Kidney (tissue), 14 donors: ENCODE results near the gene CRADD. TPM values are rescaled to one million over a fixed set of nuclear protein-coding genes. Genes with fewer than 3 reads are reported as not detected.

Source experiments
- DNase-seq, 5 donors: peaks; one replicate each; pipeline ENCODE4 v3.0.0-alpha.2; 2013 to 2020
- FAIRE-seq: peaks from 2 replicates; lab custom pipeline; 2012; peaks lifted over from hg19 to GRCh38; lab: Jason Lieb, UNC
- H3K27ac ChIP-seq, 2 donors: one replicate each; pipeline ENCODE4 v1.7.0; 2013; ENCODE audit warnings: low read depth in 2 of 2, low read length in 2 of 2, inconsistent platforms in 1 of 2
- H3K27me3 ChIP-seq: one replicate; pipeline ENCODE4 v1.7.1; 2013; ENCODE audit warnings: low read length, inconsistent platforms; ENCODE audit not compliant: control insufficient read depth, insufficient read depth
- H3K36me3 ChIP-seq, 3 donors: one replicate each; pipeline versions ENCODE4 v1.7.0 to v1.7.1; 2013; ENCODE audit warnings: low read length in 3 of 3, control low read depth in 1 of 3, inconsistent platforms in 1 of 3; ENCODE audit not compliant: insufficient read depth in 3 of 3, control insufficient read depth in 2 of 3
- H3K4me1 ChIP-seq, 3 donors: one replicate each; pipeline versions ENCODE4 v1.7.0 to v1.7.1; 2013; ENCODE audit warnings: low read length in 3 of 3, inconsistent platforms in 1 of 3, low read depth in 1 of 3; ENCODE audit not compliant: control insufficient read depth in 2 of 3, insufficient read depth in 2 of 3
- H3K4me3 ChIP-seq, 3 donors: one replicate each; pipeline versions ENCODE4 v1.7.0 to v1.8.1; 2013; ENCODE audit warnings: low read length in 3 of 3, control low read depth in 1 of 3, inconsistent platforms in 1 of 3
- H3K9ac ChIP-seq, 3 donors: one replicate each; pipeline versions ENCODE4 v1.7.0 to v1.7.1; 2013; ENCODE audit warnings: low read length in 3 of 3, control low read depth in 1 of 3, inconsistent platforms in 1 of 3
- H3K9me3 ChIP-seq, 3 donors: one replicate each; pipeline versions ENCODE4 v1.7.0 to v1.7.1; 2013; ENCODE audit warnings: low read length in 3 of 3, control low read depth in 1 of 3, inconsistent platforms in 1 of 3; ENCODE audit not compliant: control insufficient read depth in 2 of 3, insufficient read depth in 1 of 3
- intact Hi-C: fragments of 100-400 bp; cut with DNase I; formaldehyde crosslinking; loops from one replicate; pipeline ENCODE4 v1.11.1; 2022
- polyA plus RNA-seq: library from polyadenylated mRNA; stranded (reverse); fragments of 350-450 nt; fragmentation: Illumina TruSeq; extraction: RNeasy Lipid Tissue Mini Kit (QIAGEN cat#74804); gene quantifications from one replicate; pipeline ENCODE4 v1.2.3, GENCODE V29; 2014; ENCODE audit warnings: low read depth, low replicate concordance; ENCODE audit not compliant: insufficient read depth
- total RNA-seq: library from RNA; stranded (reverse); fragmentation: NEBNext Ultra II Directional; extraction: Animal tissue kit (Norgen Biotek cat#: 25700); gene quantifications from one replicate; pipeline ENCODE4 v1.2.1, GENCODE V29; 2021
- TF ChIP-seq, protein P1 (sequence below): IDR thresholded peaks from 3 replicates; pipeline ENCODE4 v1.5.1; 2012; ENCODE audit warnings: mild to moderate bottlenecking, moderate library complexity, borderline replicate concordance; ENCODE audit not compliant: insufficient read depth; ENCODE audit errors: extremely low read depth
- donor health status: control.
- donor health status: control.
- donor health status: control.
- donor health status: control.
- donor health status: control.
- donor health status: DM: yes; HTN: yes; CAD: no.
- donor health status: Normal renal cell carcinoma (clear cell type).

The CRADD gene
- total and polyA plus RNA-seq, 2 donors from 2014 or later, result 19.1 to 28.8 TPM

- TF ChIP-seq, protein P1, sequence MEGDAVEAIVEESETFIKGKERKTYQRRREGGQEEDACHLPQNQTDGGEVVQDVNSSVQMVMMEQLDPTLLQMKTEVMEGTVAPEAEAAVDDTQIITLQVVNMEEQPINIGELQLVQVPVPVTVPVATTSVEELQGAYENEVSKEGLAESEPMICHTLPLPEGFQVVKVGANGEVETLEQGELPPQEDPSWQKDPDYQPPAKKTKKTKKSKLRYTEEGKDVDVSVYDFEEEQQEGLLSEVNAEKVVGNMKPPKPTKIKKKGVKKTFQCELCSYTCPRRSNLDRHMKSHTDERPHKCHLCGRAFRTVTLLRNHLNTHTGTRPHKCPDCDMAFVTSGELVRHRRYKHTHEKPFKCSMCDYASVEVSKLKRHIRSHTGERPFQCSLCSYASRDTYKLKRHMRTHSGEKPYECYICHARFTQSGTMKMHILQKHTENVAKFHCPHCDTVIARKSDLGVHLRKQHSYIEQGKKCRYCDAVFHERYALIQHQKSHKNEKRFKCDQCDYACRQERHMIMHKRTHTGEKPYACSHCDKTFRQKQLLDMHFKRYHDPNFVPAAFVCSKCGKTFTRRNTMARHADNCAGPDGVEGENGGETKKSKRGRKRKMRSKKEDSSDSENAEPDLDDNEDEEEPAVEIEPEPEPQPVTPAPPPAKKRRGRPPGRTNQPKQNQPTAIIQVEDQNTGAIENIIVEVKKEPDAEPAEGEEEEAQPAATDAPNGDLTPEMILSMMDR, result no peak
- H3K36me3 ChIP-seq, result no peaks in the 10 kb centered on the region
- no peaks in the 10 kb centered on the region for H3K4me1 ChIP-seq
- intact Hi-C loops, result no loop called here
- DNase-seq (no peak), FAIRE-seq (no peak)
- peaks cover 0 to 3% (median 0%) of the 10 kb centered on the region in 3 donors for H3K9me3 ChIP-seq
- no peak overlapping the region for H3K9ac ChIP-seq
- no peak overlapping the region for H3K27ac ChIP-seq
- H3K4me3 ChIP-seq, result no peak overlapping the region
- H3K27me3 ChIP-seq, result no peaks in the 10 kb centered on the region
Observed at GRCh38 chr12:93722179-93722578, 45.0 kb downstream of the CRADD start.

DNA sequence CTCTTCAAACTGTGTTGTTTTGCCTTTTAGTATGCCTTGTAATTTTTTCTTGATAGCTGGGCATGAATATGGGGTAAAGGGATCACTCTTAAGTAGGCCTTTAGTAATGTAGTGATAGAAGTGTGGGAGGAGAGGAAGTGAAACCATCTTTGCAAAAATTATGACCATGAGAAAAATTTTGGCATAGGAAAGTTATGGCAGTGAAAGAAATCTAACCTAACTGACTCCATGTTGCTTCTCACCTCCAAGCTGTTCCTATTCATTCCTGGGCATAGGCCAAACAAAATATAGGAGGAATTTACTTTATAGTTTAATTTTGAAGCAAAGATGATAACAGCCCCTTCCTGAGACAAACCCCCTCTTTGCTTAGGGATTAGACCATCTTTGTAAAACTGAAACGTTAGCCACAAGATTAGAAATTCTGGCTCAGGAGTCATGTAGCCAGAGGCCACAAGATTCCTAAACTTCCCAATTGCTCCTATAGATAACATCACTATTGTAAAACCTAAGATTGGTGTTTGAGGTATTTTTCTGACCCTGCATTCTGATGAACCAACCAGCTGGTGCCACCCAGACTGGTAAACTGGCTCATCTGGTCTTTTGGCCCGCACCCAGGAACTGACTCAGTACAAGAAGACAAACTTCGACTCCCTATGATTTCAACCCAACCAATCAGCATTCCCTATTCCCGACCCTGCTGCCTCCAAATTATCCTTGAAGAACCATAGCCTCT is 45.8 kb downstream of the CRADD start:
- no peak for FAIRE-seq
- Histone ChIP-seq H3K4me3 (no peak overlapping the region), H3K27me3 (no peaks in the 10 kb centered on the region), H3K4me1 (peaks cover 0 to 4% (median 0%) of the 10 kb centered on the region in 3 donors), H3K27ac (no peak overlapping the region), H3K36me3 (no peaks in the 10 kb centered on the region), H3K9ac (no peak overlapping the region), H3K9me3 (peaks cover 0 to 3% (median 0%) of the 10 kb centered on the region in 3 donors)
- intact Hi-C loops, result no loop called here
- TF ChIP-seq, protein P1, result no peak
- no peak for DNase-seq

DNA sequence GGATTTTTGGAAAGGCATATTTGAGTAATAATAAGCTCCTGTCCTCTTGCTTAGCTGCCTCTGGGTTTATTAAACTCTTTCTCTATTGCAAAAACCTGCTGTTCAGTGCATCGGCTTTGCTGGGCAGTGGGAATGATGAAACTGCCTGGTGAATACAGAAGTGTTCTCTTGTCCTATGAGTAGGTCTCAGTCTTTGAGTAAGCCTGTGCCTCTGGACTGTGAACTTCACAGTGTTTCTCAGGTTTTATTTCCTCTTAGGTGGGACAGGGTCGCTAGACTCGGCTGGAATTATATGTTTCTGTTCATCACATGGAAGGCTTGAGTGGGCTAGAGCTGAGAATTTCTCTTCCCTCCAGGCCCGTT is 46.4 kb downstream of the CRADD start:
- H3K9ac ChIP-seq, result no peak overlapping the region
- peaks cover 0 to 3% (median 0%) of the 10 kb centered on the region in 3 donors for H3K9me3 ChIP-seq
- DNase-seq (no peak), FAIRE-seq (no peak)
- H3K36me3 ChIP-seq, result no peaks in the 10 kb centered on the region
- no peak overlapping the region for H3K27ac ChIP-seq
- peaks cover 0 to 4% (median 0%) of the 10 kb centered on the region in 3 donors for H3K4me1 ChIP-seq
- H3K27me3 ChIP-seq, result no peaks in the 10 kb centered on the region
- H3K4me3 ChIP-seq, result no peak overlapping the region
- intact Hi-C loops, result no loop called here
- TF ChIP-seq, protein P1, result no peak
